Astrocyte (in vitro differentiated cells and primary cell): ENCODE results near the gene JAZF1.

Experiments used
- CTCF ChIP-seq: IDR thresholded peaks from 2 replicates; pipeline ENCODE4 v1.5.1; 2011; ENCODE audit warnings: low read depth, mild to moderate bottlenecking, inconsistent platforms, low read length, moderate library complexity; ENCODE audit not compliant: insufficient read depth
- EZH2 ChIP-seq: IDR thresholded peaks from 2 replicates; pipeline ENCODE4 v1.6.1; 2012; ENCODE audit warnings: mild to moderate bottlenecking, low read length, inconsistent platforms; ENCODE audit not compliant: insufficient read depth

GRCh38 chr7:27967639-27968038, 213.0 kb downstream of the JAZF1 start:
- TF ChIP-seq EZH2 (no peak), CTCF (no peak)
